Karpas-422 (cell line): ENCODE results near the gene POMGNT2. TPM values are rescaled to one million over a fixed set of nuclear protein-coding genes. Genes with fewer than 3 reads are reported as not detected.
A peak's percentile ranks its signal among the peaks of the same experiment; 100 is the strongest.
"Not testable (repeated sequence)": the region's sequence is repeated elsewhere in the genome, so short reads cannot be mapped to it uniquely, and the experiment has no call there.

Source experiments
- DNase-seq: peaks from one replicate; pipeline ENCODE4 v3.0.0-alpha.2; 2015
- H2AFZ ChIP-seq: fragments of 200-600 bp; sonication (generic); 2 replicates; pipeline ENCODE4 v1.6.1; 2014; ENCODE audit warnings: antibody characterized with exemption, low read length, mixed read lengths
- H3K27ac ChIP-seq: fragments of 200-600 bp; sonication (generic); 2 replicates; pipeline ENCODE4 v1.5.1; 2014; ENCODE audit warnings: mild to moderate bottlenecking, low read length, moderate library complexity
- H3K27me3 ChIP-seq: fragments of 200-600 bp; sonication (generic); 2 replicates; pipeline ENCODE4 v1.6.1; 2014; ENCODE audit warnings: low read length, mixed read lengths
- H3K36me3 ChIP-seq: fragments of 200-600 bp; sonication (generic); 2 replicates; pipeline ENCODE4 v1.6.1; 2014; ENCODE audit warnings: low read length, mixed read lengths; ENCODE audit not compliant: insufficient read depth
- H3K4me1 ChIP-seq: fragments of 200-600 bp; sonication (generic); 2 replicates; pipeline ENCODE4 v1.6.1; 2014; ENCODE audit warnings: mild to moderate bottlenecking, low read length, mixed read lengths
- H3K4me2 ChIP-seq: fragments of 200-600 bp; sonication (generic); 2 replicates; pipeline ENCODE4 v1.6.1; 2014; ENCODE audit warnings: low read length, low read depth, mild to moderate bottlenecking; ENCODE audit not compliant: poor library complexity, severe bottlenecking
- H3K4me3 ChIP-seq: fragments of 200-600 bp; sonication (generic); 2 replicates; pipeline ENCODE4 v1.5.1; 2014; ENCODE audit warnings: mild to moderate bottlenecking, antibody characterized with exemption, low read length, mixed read lengths
- H3K79me2 ChIP-seq: fragments of 200-600 bp; sonication (generic); 2 replicates; pipeline ENCODE4 v1.6.1; 2014; ENCODE audit warnings: mild to moderate bottlenecking, low read length, mixed read lengths
- H3K9ac ChIP-seq: fragments of 200-600 bp; sonication (generic); 2 replicates; pipeline ENCODE4 v1.6.0; 2014; ENCODE audit warnings: low read length
- H3K9me2 ChIP-seq: fragments of 200-600 bp; sonication (generic), shearing (Covaris generic); replicated peaks from 2 replicates; pipeline ENCODE4 v1.6.0; 2014; ENCODE audit warnings: mild to moderate bottlenecking, low read length, moderate library complexity; ENCODE audit not compliant: insufficient read depth
- H3K9me3 ChIP-seq: fragments of 300-700, 200-600 bp; sonication (generic); 2 replicates; pipeline ENCODE4 v1.6.1; 2014; ENCODE audit warnings: low read length, mixed read lengths
- H4K20me1 ChIP-seq: fragments of 200-600 bp; sonication (generic); 2 replicates; pipeline ENCODE4 v1.6.1; 2014; ENCODE audit warnings: mild to moderate bottlenecking, antibody characterized with exemption, low read length, low read depth; ENCODE audit not compliant: insufficient read depth
- total RNA-seq: library from RNA; depleted of rRNA; stranded (reverse); fragments of >200 nt; shearing (Covaris generic); gene quantifications from 2 replicates; pipeline ENCODE4 v1.2.3, GENCODE V29; 2014; ENCODE audit warnings: low replicate concordance

Gene POMGNT2
- total RNA-seq, 1 experiment from 2014 or later, result 59.3 TPM

DNA sequence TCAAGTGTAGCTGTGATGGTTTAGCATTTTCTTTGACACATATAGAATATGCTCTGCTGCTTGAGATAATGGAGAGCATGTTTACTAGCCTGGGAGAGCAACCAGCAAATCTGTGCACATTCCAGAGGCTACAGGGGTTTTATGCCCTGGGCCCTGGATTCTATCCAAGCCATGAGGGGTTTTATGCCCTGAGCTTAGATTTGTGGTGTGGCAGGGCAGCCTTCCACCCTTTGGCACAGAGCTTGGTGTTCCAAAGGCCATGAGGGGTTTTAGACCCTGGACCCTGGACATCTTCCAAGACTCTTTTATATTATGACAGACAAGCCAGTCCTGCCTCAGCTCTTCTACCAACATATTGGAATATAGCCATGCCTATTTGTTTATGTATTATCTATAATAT, 60.8 kb downstream of the POMGNT2 start:
- not testable (repeated sequence) for H3K36me3 ChIP-seq, H2AFZ ChIP-seq, H3K9me2 ChIP-seq, H3K9ac ChIP-seq, H3K79me2 ChIP-seq, H4K20me1 ChIP-seq, H3K27me3 ChIP-seq, H3K4me3 ChIP-seq, DNase-seq, H3K4me2 ChIP-seq, H3K27ac ChIP-seq
- Histone ChIP-seq H3K9me3 (peaks cover 26% of the 10 kb centered on the region), H3K4me1 (peaks cover 29% of the 10 kb centered on the region)

DNA sequence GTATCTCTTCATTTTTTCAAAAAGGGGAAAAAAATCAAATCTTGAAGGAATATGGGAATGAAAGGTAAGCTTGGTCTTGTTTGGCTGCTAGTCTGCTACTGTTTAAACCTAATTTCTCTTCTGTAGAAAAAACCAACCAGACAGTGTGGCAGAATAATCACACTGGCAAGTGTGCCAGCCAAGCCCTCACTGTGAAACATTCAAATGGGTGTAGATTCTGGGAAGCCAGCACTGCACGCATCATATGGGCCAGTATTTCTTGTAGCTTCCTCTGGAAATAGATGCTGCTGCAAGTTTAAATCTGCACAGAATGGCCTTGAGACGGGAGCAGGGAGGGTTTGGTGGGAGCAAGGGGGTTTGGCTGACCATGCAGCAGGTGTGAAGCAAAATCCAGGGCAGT, 62.1 kb downstream of the POMGNT2 start:
- Histone ChIP-seq H3K27me3 (no peaks in the 10 kb centered on the region), H3K79me2 (no peaks in the 10 kb centered on the region), H3K9me2 (no peaks in the 10 kb centered on the region), H3K36me3 (peaks cover 7% of the 10 kb centered on the region; the same call in 1 of the 2 replicates), H3K4me1 (peaks cover 38% of the 10 kb centered on the region), H3K9me3 (peaks cover 21% of the 10 kb centered on the region), H3K27ac (peak overlapping the region; percentile 93), H3K4me3 (no peak overlapping the region), H2AFZ (no peak overlapping the region), H3K9ac (no peak overlapping the region), H4K20me1 (no peaks in the 10 kb centered on the region), H3K4me2 (no peak overlapping the region)
- no peak for DNase-seq

DNA sequence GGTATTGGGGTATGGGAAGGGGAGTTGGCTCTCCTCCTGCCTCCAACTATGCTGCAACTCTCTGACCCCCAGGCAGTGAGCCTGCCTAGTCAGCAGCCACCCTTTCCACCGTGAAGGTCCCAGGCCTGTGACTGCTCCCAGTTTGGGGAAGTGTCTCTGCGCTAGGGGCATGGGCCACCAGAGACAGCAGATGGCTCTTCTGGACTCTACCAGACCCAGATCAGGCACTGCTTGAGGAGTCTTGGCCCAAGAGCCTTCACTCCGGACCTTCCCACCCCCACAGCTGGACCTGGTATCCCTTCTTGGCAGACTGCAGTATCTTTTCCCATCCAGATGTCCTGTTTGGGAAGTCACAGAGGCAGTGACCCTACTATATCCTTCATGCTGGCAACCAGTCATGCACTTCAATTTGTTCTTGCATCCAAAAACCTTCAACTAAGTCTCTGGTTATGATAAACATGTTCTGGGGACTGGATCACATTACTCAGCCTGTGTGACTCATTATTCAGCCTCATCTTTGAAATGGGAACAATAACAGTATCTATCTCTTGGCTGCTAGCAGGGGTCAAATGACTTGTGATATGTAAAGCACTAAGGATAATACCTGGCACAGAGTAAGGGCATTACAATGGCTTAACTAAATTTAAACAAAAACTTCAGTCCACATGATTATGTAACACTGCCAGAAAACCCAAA, 62.7 kb downstream of the POMGNT2 start:
- peaks cover 21% of the 10 kb centered on the region for H3K9me3 ChIP-seq
- peak; percentile 51 for DNase-seq
- H3K36me3 ChIP-seq, result peaks cover 7% of the 10 kb centered on the region; the same call in 1 of the 2 replicates
- H3K4me2 ChIP-seq, result no peak overlapping the region
- peaks cover 44% of the 10 kb centered on the region for H3K4me1 ChIP-seq
- no peaks in the 10 kb centered on the region for H3K27me3 ChIP-seq
- no peak overlapping the region for H3K4me3 ChIP-seq
- no peaks in the 10 kb centered on the region for H4K20me1 ChIP-seq
- no peak overlapping the region for H2AFZ ChIP-seq
- H3K9ac ChIP-seq, result peak overlapping the region; percentile 56; the same call in 1 of the 2 replicates
- H3K79me2 ChIP-seq, result no peaks in the 10 kb centered on the region
- H3K9me2 ChIP-seq, result no peaks in the 10 kb centered on the region
- H3K27ac ChIP-seq, result peak overlapping the region; percentile 93

DNA sequence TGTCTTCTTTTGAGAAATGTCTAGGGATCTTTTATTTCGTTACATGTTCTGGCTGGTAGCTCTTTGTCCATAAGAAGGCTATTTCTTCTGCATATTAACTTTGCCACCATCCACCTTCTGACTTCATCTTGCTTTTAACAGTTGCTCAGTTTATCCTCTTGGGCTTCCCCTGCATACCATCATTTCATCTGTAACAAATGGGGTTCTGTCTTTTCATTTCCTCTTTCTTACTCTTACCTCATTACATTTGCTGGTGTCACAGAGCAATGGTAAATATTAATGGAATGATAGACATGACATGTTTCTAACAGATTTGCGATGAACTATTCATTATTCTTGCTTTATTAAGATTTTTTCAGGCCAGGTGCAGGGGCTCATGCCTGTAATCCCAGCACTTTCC, 64.4 kb downstream of the POMGNT2 start:
- 0 out of 2 replicates have a peak overlapping the region, but pooled peaks have one; percentile 4 for H2AFZ ChIP-seq
- H3K79me2 ChIP-seq, result no peaks in the 10 kb centered on the region
- H3K9me2 ChIP-seq, result no peaks in the 10 kb centered on the region
- H3K4me1 ChIP-seq, result peaks cover 61% of the 10 kb centered on the region
- H3K27me3 ChIP-seq, result no peaks in the 10 kb centered on the region
- H3K27ac ChIP-seq, result peak overlapping the region; percentile 93
- peak; percentile 81 for DNase-seq
- peak overlapping the region; percentile 47 for H3K4me2 ChIP-seq
- H3K4me3 ChIP-seq, result 0 out of 2 replicates have a peak overlapping the region, but pooled peaks have one; percentile 26
- H3K9ac ChIP-seq, result peak overlapping the region; percentile 56
- no peaks in the 10 kb centered on the region for H4K20me1 ChIP-seq
- H3K9me3 ChIP-seq, result peaks cover 20% of the 10 kb centered on the region
- peaks cover 7% of the 10 kb centered on the region; the same call in 1 of the 2 replicates for H3K36me3 ChIP-seq

DNA sequence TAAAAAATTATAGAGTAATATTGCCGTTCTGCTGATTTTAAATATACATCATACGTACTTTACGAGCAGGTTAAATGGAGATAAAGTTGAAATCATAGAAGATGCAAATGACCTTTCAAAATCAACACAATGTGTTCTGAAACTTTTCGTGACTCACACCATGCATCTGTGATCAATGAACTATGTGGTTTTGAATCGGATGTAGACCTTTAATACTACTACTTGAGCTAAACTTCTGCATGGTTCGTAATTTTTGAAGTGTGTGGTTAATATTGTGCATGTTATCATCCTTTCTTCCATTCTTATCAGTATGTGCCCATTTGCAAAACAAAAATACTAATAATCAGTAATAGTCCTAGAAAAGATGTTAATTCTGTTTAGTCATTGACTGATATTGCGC, 67.9 kb downstream of the POMGNT2 start:
- H3K36me3 ChIP-seq, result no peaks in the 10 kb centered on the region
- H3K27ac ChIP-seq, result peak overlapping the region; percentile 100
- H2AFZ ChIP-seq, result no peak overlapping the region
- peak overlapping the region; percentile 48 for H3K9ac ChIP-seq
- no peaks in the 10 kb centered on the region for H3K9me2 ChIP-seq
- H3K79me2 ChIP-seq, result no peaks in the 10 kb centered on the region
- peaks cover 88% of the 10 kb centered on the region for H3K4me1 ChIP-seq
- DNase-seq, result peak; percentile 82
- H3K4me3 ChIP-seq, result peak overlapping the region; percentile 8
- H3K27me3 ChIP-seq, result no peaks in the 10 kb centered on the region
- no peaks in the 10 kb centered on the region for H4K20me1 ChIP-seq
- peak overlapping the region; percentile 54 for H3K4me2 ChIP-seq
- H3K9me3 ChIP-seq, result no peaks in the 10 kb centered on the region

DNA sequence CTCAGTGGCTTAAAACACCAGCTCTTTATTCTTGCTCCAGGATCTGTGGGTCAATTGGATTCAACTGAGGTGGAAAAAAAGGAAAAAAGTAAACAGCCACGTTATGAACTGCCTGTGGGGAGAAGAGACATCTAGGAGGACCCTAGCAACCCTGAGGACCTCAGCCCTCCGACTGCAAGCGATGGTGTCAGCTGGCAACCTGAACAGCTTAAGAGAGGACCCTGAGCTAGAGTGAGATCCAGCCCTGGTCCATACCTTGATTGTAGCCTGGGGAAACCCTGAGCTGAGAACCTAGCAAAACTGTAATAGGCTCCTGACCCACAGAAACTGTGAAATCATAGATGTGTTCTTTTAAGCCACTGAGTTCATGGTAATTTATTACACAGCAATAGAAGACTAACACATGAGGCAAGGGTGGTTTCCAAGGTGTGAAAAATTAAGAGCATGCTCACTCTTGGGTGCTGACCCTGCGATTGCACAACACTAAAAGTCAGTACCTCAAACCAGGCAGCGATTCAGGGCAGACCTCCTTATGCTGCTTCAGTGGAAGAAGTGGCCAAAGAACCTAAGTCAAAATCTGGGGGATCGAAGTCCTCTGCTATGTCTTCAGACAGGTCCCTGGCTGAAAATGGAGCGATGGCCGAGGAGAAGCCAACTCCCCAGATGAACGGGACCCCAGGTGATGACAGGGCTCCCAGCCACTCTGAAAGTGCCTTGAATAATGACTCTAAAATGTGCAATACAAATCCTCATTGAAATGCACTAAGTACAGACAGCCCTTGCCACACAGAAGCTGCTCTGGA, 69.1 kb downstream of the POMGNT2 start:
- no peak overlapping the region for H2AFZ ChIP-seq
- DNase-seq, result peak; percentile 73
- H3K4me1 ChIP-seq, result peaks cover 88% of the 10 kb centered on the region
- peak overlapping the region; percentile 50 for H3K9ac ChIP-seq
- H3K4me2 ChIP-seq, result peak overlapping the region; percentile 54
- no peaks in the 10 kb centered on the region for H3K9me2 ChIP-seq
- no peaks in the 10 kb centered on the region for H4K20me1 ChIP-seq
- no peak overlapping the region for H3K4me3 ChIP-seq
- H3K36me3 ChIP-seq, result no peaks in the 10 kb centered on the region
- peaks cover 5% of the 10 kb centered on the region; the same call in 1 of the 2 replicates for H3K79me2 ChIP-seq
- no peaks in the 10 kb centered on the region for H3K27me3 ChIP-seq
- H3K9me3 ChIP-seq, result no peaks in the 10 kb centered on the region
- H3K27ac ChIP-seq, result peak overlapping the region; percentile 100

DNA sequence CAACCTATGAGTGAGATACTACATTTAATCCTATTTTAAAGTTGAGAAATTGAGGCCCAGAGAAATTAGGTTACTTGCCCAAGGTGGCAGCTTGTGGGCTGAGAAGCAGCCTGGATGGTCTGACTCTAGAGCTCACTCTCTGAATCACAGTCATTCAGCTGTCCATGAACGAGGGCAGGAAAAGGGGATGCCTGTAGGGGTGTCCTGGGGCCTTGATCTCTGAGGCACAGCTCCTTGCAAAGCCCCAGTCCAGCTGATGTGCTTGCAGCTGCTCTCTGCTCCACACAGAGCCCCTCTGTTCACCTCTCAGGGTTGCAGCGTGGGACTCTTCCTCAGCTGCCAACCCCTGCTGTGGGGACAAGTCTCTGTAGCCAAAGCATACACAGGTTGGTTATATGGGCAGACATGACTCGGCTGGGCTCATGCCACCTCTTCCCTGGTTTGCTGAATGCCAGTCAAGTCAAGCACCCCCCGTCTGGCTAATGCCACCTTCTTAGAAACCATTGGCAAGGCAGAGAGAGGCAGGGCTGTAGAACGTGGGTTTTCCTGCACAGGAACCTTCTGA, 70.0 kb downstream of the POMGNT2 start:
- no peaks in the 10 kb centered on the region for H3K9me2 ChIP-seq
- peak overlapping the region; percentile 44 for H3K4me2 ChIP-seq
- no peaks in the 10 kb centered on the region for H3K36me3 ChIP-seq
- H3K9ac ChIP-seq, result peak overlapping the region; percentile 50
- H3K27me3 ChIP-seq, result no peaks in the 10 kb centered on the region
- no peaks in the 10 kb centered on the region for H4K20me1 ChIP-seq
- H3K4me3 ChIP-seq, result no peak overlapping the region
- H3K4me1 ChIP-seq, result peaks cover 91% of the 10 kb centered on the region
- no peaks in the 10 kb centered on the region for H3K9me3 ChIP-seq
- H2AFZ ChIP-seq, result no peak overlapping the region
- peak overlapping the region; percentile 100 for H3K27ac ChIP-seq
- DNase-seq, result no peak
- H3K79me2 ChIP-seq, result peaks cover 5% of the 10 kb centered on the region; the same call in 1 of the 2 replicates

DNA sequence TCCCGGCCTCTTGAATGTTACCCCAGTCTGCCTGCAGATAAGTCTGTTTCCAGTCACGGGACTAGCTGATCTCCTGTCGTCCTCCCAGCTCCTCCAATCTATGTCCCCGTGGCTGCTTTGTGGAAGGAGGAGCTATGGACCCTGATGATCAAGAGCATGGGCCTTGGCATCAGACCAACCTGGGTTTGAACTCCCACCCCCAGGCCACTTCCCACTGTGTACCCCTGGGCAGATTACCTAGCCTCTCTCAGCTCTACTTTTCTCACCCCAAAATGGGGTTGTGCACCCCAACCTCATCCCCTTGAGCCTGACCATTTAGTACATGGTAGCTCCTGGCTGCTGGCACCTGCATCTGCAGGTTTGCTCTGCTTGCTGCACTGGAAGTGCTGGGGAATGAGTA, 71.0 kb downstream of the POMGNT2 start:
- Histone ChIP-seq H3K79me2 (peaks cover 5% of the 10 kb centered on the region; the same call in 1 of the 2 replicates), H3K4me2 (peak overlapping the region; percentile 58), H3K9me3 (no peaks in the 10 kb centered on the region), H3K36me3 (no peaks in the 10 kb centered on the region), H3K4me3 (0 out of 2 replicates have a peak overlapping the region, but pooled peaks have one; percentile 38), H3K4me1 (peaks cover 96% of the 10 kb centered on the region), H3K9ac (peak overlapping the region; percentile 50; the same call in 1 of the 2 replicates), H4K20me1 (no peaks in the 10 kb centered on the region), H3K27me3 (no peaks in the 10 kb centered on the region), H2AFZ (no peak overlapping the region), H3K27ac (peak overlapping the region; percentile 100), H3K9me2 (no peaks in the 10 kb centered on the region)
- no peak for DNase-seq
